ENCODE measurements around the gene SERPINB10. TPM values are rescaled to one million over a fixed set of nuclear protein-coding genes. Genes with fewer than 3 reads are reported as not detected.

SERPINB10 gene
- total and polyA plus RNA-seq, 9 donors, result 0.04 to 0.95 (median 0.24) TPM

- no peaks in the 10 kb centered on the region for H3K36me3 ChIP-seq (ENCODE audit: control insufficient read depth, insufficient read depth, low read length)
- H3K27ac ChIP-seq (ENCODE audit: low read length), result no peak overlapping the region
- no peaks in the 10 kb centered on the region for H3K4me1 ChIP-seq (ENCODE audit: control insufficient read depth, insufficient read depth, low read length)
- H3K27me3 ChIP-seq (ENCODE audit: control insufficient read depth, insufficient read depth, low read length), result no peaks in the 10 kb centered on the region
- 100% methylated on average over 1 of the region's 5 CpGs for WGBS (ENCODE audit: insufficient coverage)
- H3K9me3 ChIP-seq (replicated peaks; ENCODE audit: control insufficient read depth, low read depth, low read length), result no peaks in the 10 kb centered on the region
- peak; percentile 5 for DNase-seq
- no peak overlapping the region for H3K4me3 ChIP-seq (ENCODE audit: low read length)
Measured at GRCh38 chr18:63890950-63891304, 16.8 kb upstream of the SERPINB10 start.

- no peaks in the 10 kb centered on the region for H3K4me1 ChIP-seq (ENCODE audit: control insufficient read depth, insufficient read depth, low read length)
- no peaks in the 10 kb centered on the region for H3K27me3 ChIP-seq (ENCODE audit: control insufficient read depth, insufficient read depth, low read length)
- H3K4me3 ChIP-seq (ENCODE audit: low read length), result no peak overlapping the region
- DNase-seq, result no peak
- WGBS (ENCODE audit: insufficient coverage), result 78% methylated on average over 4 of the region's 4 CpGs
- H3K36me3 ChIP-seq (ENCODE audit: control insufficient read depth, insufficient read depth, low read length), result no peaks in the 10 kb centered on the region
- no peak overlapping the region for H3K27ac ChIP-seq (ENCODE audit: low read length)
- no peaks in the 10 kb centered on the region for H3K9me3 ChIP-seq (replicated peaks; ENCODE audit: control insufficient read depth, low read depth, low read length)
Measured at GRCh38 chr18:63892566-63892965, 15.2 kb upstream of the SERPINB10 start.

GRCh38 chr18:63894106-63894772, 13.5 kb upstream of the SERPINB10 start:
- H3K4me3 ChIP-seq (ENCODE audit: low read length), result no peak overlapping the region
- no peak overlapping the region for H3K27ac ChIP-seq (ENCODE audit: low read length)
- WGBS (ENCODE audit: insufficient coverage), result 83% methylated on average over 1 of the region's 6 CpGs
- H3K27me3 ChIP-seq (ENCODE audit: control insufficient read depth, insufficient read depth, low read length), result no peaks in the 10 kb centered on the region
- H3K9me3 ChIP-seq (replicated peaks; ENCODE audit: control insufficient read depth, low read depth, low read length), result no peaks in the 10 kb centered on the region
- no peaks in the 10 kb centered on the region for H3K4me1 ChIP-seq (ENCODE audit: control insufficient read depth, insufficient read depth, low read length)
- DNase-seq, result no peak
- no peaks in the 10 kb centered on the region for H3K36me3 ChIP-seq (ENCODE audit: control insufficient read depth, insufficient read depth, low read length)

GRCh38 chr18:63895190-63895589, 12.6 kb upstream of the SERPINB10 start:
- WGBS (ENCODE audit: insufficient coverage), result 46% methylated on average over 2 of the region's 6 CpGs
- no peak overlapping the region for H3K27ac ChIP-seq (ENCODE audit: low read length)
- H3K9me3 ChIP-seq (replicated peaks; ENCODE audit: control insufficient read depth, low read depth, low read length), result no peaks in the 10 kb centered on the region
- no peaks in the 10 kb centered on the region for H3K27me3 ChIP-seq (ENCODE audit: control insufficient read depth, insufficient read depth, low read length)
- no peak for DNase-seq
- H3K4me1 ChIP-seq (ENCODE audit: control insufficient read depth, insufficient read depth, low read length), result no peaks in the 10 kb centered on the region
- H3K4me3 ChIP-seq (ENCODE audit: low read length), result no peak overlapping the region
- no peaks in the 10 kb centered on the region for H3K36me3 ChIP-seq (ENCODE audit: control insufficient read depth, insufficient read depth, low read length)

GRCh38 chr18:63897072-63897471, 10.7 kb upstream of the SERPINB10 start:
- no peak for DNase-seq
- no peak overlapping the region for H3K4me3 ChIP-seq (ENCODE audit: low read length)
- H3K36me3 ChIP-seq (ENCODE audit: control insufficient read depth, insufficient read depth, low read length), result no peaks in the 10 kb centered on the region
- H3K9me3 ChIP-seq (replicated peaks; ENCODE audit: control insufficient read depth, low read depth, low read length), result no peaks in the 10 kb centered on the region
- no peak overlapping the region for H3K27ac ChIP-seq (ENCODE audit: low read length)
- H3K4me1 ChIP-seq (ENCODE audit: control insufficient read depth, insufficient read depth, low read length), result no peaks in the 10 kb centered on the region
- H3K27me3 ChIP-seq (ENCODE audit: control insufficient read depth, insufficient read depth, low read length), result no peaks in the 10 kb centered on the region
- 11% methylated on average over 1 of the region's 4 CpGs for WGBS (ENCODE audit: insufficient coverage)

- Histone ChIP-seq H3K27ac (ENCODE audit: low read length) (no peak overlapping the region), H3K4me3 (ENCODE audit: low read length) (no peak overlapping the region), H3K36me3 (ENCODE audit: control insufficient read depth, insufficient read depth, low read length) (no peaks in the 10 kb centered on the region), H3K27me3 (ENCODE audit: control insufficient read depth, insufficient read depth, low read length) (no peaks in the 10 kb centered on the region), H3K9me3 (replicated peaks; ENCODE audit: control insufficient read depth, low read depth, low read length) (no peaks in the 10 kb centered on the region), H3K4me1 (ENCODE audit: control insufficient read depth, insufficient read depth, low read length) (no peaks in the 10 kb centered on the region)
- no peak for DNase-seq
Measured at GRCh38 chr18:63899206-63899605, 8.6 kb upstream of the SERPINB10 start.

GRCh38 chr18:63903851-63904570, 3.7 kb upstream of the SERPINB10 start:
- 100% methylated on average over 1 of the region's 1 CpG for WGBS (ENCODE audit: insufficient coverage)

GRCh38 chr18:63904694-63905093, 3.1 kb upstream of the SERPINB10 start:
- Histone ChIP-seq H3K27me3 (ENCODE audit: control insufficient read depth, insufficient read depth, low read length) (no peaks in the 10 kb centered on the region), H3K4me1 (ENCODE audit: control insufficient read depth, insufficient read depth, low read length) (no peaks in the 10 kb centered on the region), H3K4me3 (ENCODE audit: low read length) (no peak overlapping the region), H3K9me3 (replicated peaks; ENCODE audit: control insufficient read depth, low read depth, low read length) (no peaks in the 10 kb centered on the region), H3K27ac (ENCODE audit: low read length) (no peak overlapping the region), H3K36me3 (ENCODE audit: control insufficient read depth, insufficient read depth, low read length) (no peaks in the 10 kb centered on the region)
- no CpG with 5 or more reads among the region's 1 CpG for WGBS (ENCODE audit: insufficient coverage)
- no peak for DNase-seq

More at GRCh38 chr18:63903851-63904570, 3.7 kb upstream of the SERPINB10 start:
- no peak for DNase-seq
- Histone ChIP-seq H3K27me3 (ENCODE audit: control insufficient read depth, insufficient read depth, low read length) (no peaks in the 10 kb centered on the region), H3K36me3 (ENCODE audit: control insufficient read depth, insufficient read depth, low read length) (no peaks in the 10 kb centered on the region), H3K27ac (ENCODE audit: low read length) (no peak overlapping the region), H3K4me1 (ENCODE audit: control insufficient read depth, insufficient read depth, low read length) (no peaks in the 10 kb centered on the region), H3K4me3 (ENCODE audit: low read length) (no peak overlapping the region), H3K9me3 (replicated peaks; ENCODE audit: control insufficient read depth, low read depth, low read length) (no peaks in the 10 kb centered on the region)

GRCh38 chr18:63905361-63905760, 2.4 kb upstream of the SERPINB10 start:
- no peak for DNase-seq
- Histone ChIP-seq H3K27ac (ENCODE audit: low read length) (no peak overlapping the region), H3K4me3 (ENCODE audit: low read length) (no peak overlapping the region), H3K9me3 (replicated peaks; ENCODE audit: control insufficient read depth, low read depth, low read length) (no peaks in the 10 kb centered on the region), H3K36me3 (ENCODE audit: control insufficient read depth, insufficient read depth, low read length) (no peaks in the 10 kb centered on the region), H3K4me1 (ENCODE audit: control insufficient read depth, insufficient read depth, low read length) (no peaks in the 10 kb centered on the region), H3K27me3 (ENCODE audit: control insufficient read depth, insufficient read depth, low read length) (no peaks in the 10 kb centered on the region)
- WGBS (ENCODE audit: insufficient coverage), result no CpG with 5 or more reads among the region's 2 CpGs

GRCh38 chr18:63906056-63906455, 1.7 kb upstream of the SERPINB10 start:
- WGBS (ENCODE audit: insufficient coverage), result no CpG with 5 or more reads among the region's 1 CpG
- no peak overlapping the region for H3K27ac ChIP-seq (ENCODE audit: low read length)
- no peaks in the 10 kb centered on the region for H3K36me3 ChIP-seq (ENCODE audit: control insufficient read depth, insufficient read depth, low read length)
- H3K4me1 ChIP-seq (ENCODE audit: control insufficient read depth, insufficient read depth, low read length), result no peaks in the 10 kb centered on the region
- no peaks in the 10 kb centered on the region for H3K9me3 ChIP-seq (replicated peaks; ENCODE audit: control insufficient read depth, low read depth, low read length)
- no peak for DNase-seq
- no peaks in the 10 kb centered on the region for H3K27me3 ChIP-seq (ENCODE audit: control insufficient read depth, insufficient read depth, low read length)
- H3K4me3 ChIP-seq (ENCODE audit: low read length), result no peak overlapping the region
